Uterus (tissue), 4 donors: ENCODE results near the gene HDGFL2. TPM values are rescaled to one million over a fixed set of nuclear protein-coding genes. Genes with fewer than 3 reads are reported as not detected.

ENCODE experiments used
- DNase-seq, 2 donors: peaks; one replicate each; pipeline ENCODE4 v3.0.0-alpha.2; 2019 to 2020
- H3K27ac ChIP-seq, 2 donors: fragments of 200-600 bp; sonication (generic); 1 replicate in 1 of 2; 2 replicates in 1 of 2; pipeline ENCODE4 v1.5.1; 2016 to 2018
- H3K27me3 ChIP-seq, 2 donors: fragments of 200-600 bp; sonication (generic); one replicate each; pipeline ENCODE4 v1.5.1; 2018 to 2019; ENCODE audit warnings: control low read depth in 1 of 2
- H3K36me3 ChIP-seq, 2 donors: fragments of 200-600 bp; sonication (generic); one replicate each; pipeline ENCODE4 v1.5.1; 2019; ENCODE audit warnings: control low read depth in 1 of 2
- H3K4me1 ChIP-seq, 2 donors: fragments of 200-600 bp; sonication (generic); one replicate each; pipeline ENCODE4 v1.5.1; 2018 to 2019; ENCODE audit warnings: control low read depth in 1 of 2
- H3K4me3 ChIP-seq, 2 donors: fragments of 200-600 bp; sonication (generic); 1 replicate in 1 of 2; 2 replicates in 1 of 2; pipeline ENCODE4 v1.5.1; 2018 to 2019; ENCODE audit warnings: mild to moderate bottlenecking in 1 of 2
- H3K9me3 ChIP-seq, 2 donors: fragments of 200-600 bp; sonication (generic); one replicate each; pipeline ENCODE4 v1.5.1; 2019; ENCODE audit warnings: control low read depth in 1 of 2
- CTCF ChIP-seq, 4 experiments: fragments of 200-600 bp in 2 of 4; fragments of 450-650 bp in 2 of 4; sonication (generic) in 2 of 4; IDR thresholded peaks; one replicate each; pipeline ENCODE4 v1.5.1; 2016 to 2019; ENCODE audit warnings: antibody characterized with exemption in 4 of 4, mild to moderate bottlenecking in 2 of 4, moderate library complexity in 1 of 4
- POLR2A ChIP-seq, 2 donors: fragments of 450-650 bp; IDR thresholded peaks; one replicate each; pipeline ENCODE4 v1.6.1; 2016; ENCODE audit warnings: antibody characterized with exemption in 2 of 2, mild to moderate bottlenecking in 1 of 2, moderate library complexity in 1 of 2
- intact Hi-C: fragments of 100-400 bp; cut with DNase I; formaldehyde crosslinking; loops from one replicate; pipeline ENCODE4 v1.15.1; 2023; ENCODE audit warnings: low total_unique reads
- total RNA-seq, 4 donors: library from RNA; depleted of rRNA in 3 of 4; stranded (reverse); fragments of >200 nt in 3 of 4; gene quantifications; one replicate each; pipeline versions ENCODE4 v1.1.0 to v1.2.4, GENCODE V29; 2014 to 2023
- donor health status: DM: yes; HTN: yes; CAD: no.

The HDGFL2 gene
- total RNA-seq, 4 donors from 2014 or later = 8.5 to 65.8 (median 34.8) TPM

DNA sequence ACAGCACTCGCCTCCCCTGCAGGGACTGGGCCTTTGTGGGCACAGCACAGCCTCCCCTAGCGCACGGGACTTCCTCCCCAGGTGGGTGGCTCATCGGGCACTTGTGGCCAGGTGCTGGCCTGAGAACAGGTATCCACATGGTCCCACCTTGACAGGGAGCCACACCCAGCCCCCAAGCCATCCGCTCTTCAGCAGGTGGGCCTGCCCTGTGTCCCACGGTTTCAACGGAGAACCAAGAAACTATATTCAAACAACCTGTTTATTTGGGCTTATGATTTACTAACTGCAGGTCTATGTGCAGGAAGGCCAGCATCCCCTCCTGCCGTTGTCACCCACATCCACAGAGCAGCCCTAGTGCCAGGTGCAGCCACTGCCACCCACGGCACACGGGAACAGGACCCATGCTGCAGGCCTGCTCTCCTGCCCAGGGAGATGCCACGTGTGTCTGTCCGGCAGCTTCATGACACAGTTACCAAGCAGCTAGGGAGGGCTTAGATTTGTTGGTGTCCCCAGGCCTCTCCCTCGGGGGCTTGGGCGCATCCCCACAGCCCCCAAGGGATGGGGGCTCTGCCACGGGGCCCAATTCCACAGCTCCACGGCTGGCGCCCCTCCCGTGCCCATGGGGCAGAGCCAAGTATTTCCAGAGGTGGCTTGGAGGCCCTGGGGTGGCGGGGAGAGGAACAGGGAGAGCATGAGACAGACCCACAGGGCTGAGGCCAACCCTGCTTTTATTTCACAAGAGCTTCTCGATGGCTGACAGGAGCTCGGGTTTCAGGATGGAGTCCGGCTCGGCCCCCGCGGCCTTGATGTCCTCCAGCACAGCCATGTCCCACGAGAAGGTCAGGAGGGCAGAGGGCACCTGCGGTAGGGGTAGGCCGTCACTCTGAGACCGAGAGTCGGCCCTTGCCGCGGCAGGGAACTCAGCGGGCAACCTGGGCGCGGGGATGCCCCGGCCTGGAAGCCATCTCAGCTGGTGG is 27.0 kb upstream of the HDGFL2 start:
- H3K4me3 ChIP-seq = no peak overlapping the region
- H3K9me3 ChIP-seq = no peaks in the 10 kb centered on the region
- H3K4me1 ChIP-seq = no peaks in the 10 kb centered on the region
- TF ChIP-seq POLR2A (IDR thresholded peaks at IDR 0.05) = no peak
- TF ChIP-seq CTCF (IDR thresholded peaks at IDR 0.05) = no peak
- intact Hi-C loops = no loop called here
- DNase-seq = no peak
- H3K27ac ChIP-seq = no peak overlapping the region
- H3K27me3 ChIP-seq = no peaks in the 10 kb centered on the region
- H3K36me3 ChIP-seq = no peaks in the 10 kb centered on the region

- no peaks in the 10 kb centered on the region for H3K27me3 ChIP-seq
- no peak for DNase-seq
- no peak overlapping the region for H3K4me3 ChIP-seq
- intact Hi-C loops = no loop called here
- TF ChIP-seq CTCF (IDR thresholded peaks at IDR 0.05) (no peak), POLR2A (IDR thresholded peaks at IDR 0.05) (no peak)
- H3K4me1 ChIP-seq = no peaks in the 10 kb centered on the region
- no peak overlapping the region for H3K27ac ChIP-seq
- H3K9me3 ChIP-seq = no peaks in the 10 kb centered on the region
- H3K36me3 ChIP-seq = no peaks in the 10 kb centered on the region
Measured at GRCh38 chr19:4445963-4446703, 26.0 kb upstream of the HDGFL2 start.

DNA sequence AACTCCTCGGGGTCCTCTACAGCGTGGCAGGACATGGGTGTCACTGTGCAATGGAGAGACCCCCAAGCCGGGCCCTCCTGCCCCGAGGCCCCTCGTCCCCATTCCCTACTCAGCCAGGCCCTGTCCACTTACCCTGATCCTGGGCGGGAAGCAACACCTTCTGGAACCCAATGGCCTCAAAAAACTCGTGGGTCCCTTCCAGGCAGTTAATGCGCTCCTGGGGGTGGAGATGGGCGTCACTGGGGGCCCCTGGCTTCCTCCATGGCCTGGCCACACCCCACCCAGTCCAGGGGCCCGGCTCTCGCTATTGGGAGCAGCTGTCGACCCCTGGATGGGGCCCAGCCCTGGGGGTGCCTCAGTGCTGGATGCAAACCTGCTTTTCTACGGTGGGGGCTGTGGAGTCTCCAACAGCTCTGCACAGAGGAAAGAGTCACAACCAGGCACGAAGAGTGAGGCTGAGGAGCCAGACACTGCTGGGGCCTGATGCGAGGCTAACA is 25.3 kb upstream of the HDGFL2 start:
- H3K27ac ChIP-seq = no peak overlapping the region
- TF ChIP-seq CTCF (IDR thresholded peaks at IDR 0.05) (no peak), POLR2A (IDR thresholded peaks at IDR 0.05) (no peak)
- no peak overlapping the region for H3K4me3 ChIP-seq
- H3K4me1 ChIP-seq = no peaks in the 10 kb centered on the region
- no peaks in the 10 kb centered on the region for H3K27me3 ChIP-seq
- intact Hi-C loops = no loop called here
- no peaks in the 10 kb centered on the region for H3K9me3 ChIP-seq
- H3K36me3 ChIP-seq = no peaks in the 10 kb centered on the region
- DNase-seq = no peak

GRCh38 chr19:4447327-4448146 is 24.6 kb upstream of the HDGFL2 start:
- H3K27ac ChIP-seq = no peak overlapping the region
- no peak overlapping the region for H3K4me3 ChIP-seq
- no peaks in the 10 kb centered on the region for H3K9me3 ChIP-seq
- intact Hi-C loops = no loop called here
- no peak for TF ChIP-seq CTCF (IDR thresholded peaks at IDR 0.05)
- TF ChIP-seq POLR2A (IDR thresholded peaks at IDR 0.05) = no peak
- no peak for DNase-seq
- H3K36me3 ChIP-seq = no peaks in the 10 kb centered on the region
- H3K4me1 ChIP-seq = no peaks in the 10 kb centered on the region
- H3K27me3 ChIP-seq = no peaks in the 10 kb centered on the region
